Pancreas (tissue), 10 donors: Measurements from ENCODE around the gene NLRP10. TPM values are rescaled to one million over a fixed set of nuclear protein-coding genes. Genes with fewer than 3 reads are reported as not detected.

ENCODE experiments used
- ATAC-seq, 4 donors: fragments of 200-7000 bp; cut with Tn5 transposase; one replicate each; pipeline versions ENCODE4 v1.8.0 to v1.9.1; 2020; ENCODE audit warnings: mild to moderate bottlenecking in 4 of 4, moderate library complexity in 4 of 4
- DNase-seq, 6 donors: peaks; one replicate each; pipeline ENCODE4 v3.0.0-alpha.2; 2020
- FAIRE-seq: peaks from 2 replicates; lab custom pipeline; 2012; peaks lifted over from hg19 to GRCh38; lab: Jason Lieb, UNC
- H3K27ac ChIP-seq, 4 donors: fragments of 200-600 bp; sonication (generic); 1 replicate in 3 of 4; 2 replicates in 1 of 4; pipeline versions ENCODE4 v1.5.0 to v1.8.0; 2020
- H3K27me3 ChIP-seq, 4 donors: fragments of 200-600 bp; one replicate each; pipeline ENCODE4 v1.8.0; 2021
- H3K36me3 ChIP-seq, 3 donors: fragments of 200-600 bp; sonication (generic) in 1 of 3; one replicate each; pipeline versions ENCODE4 v1.5.0 to v1.8.0; 2020 to 2021
- H3K4me1 ChIP-seq, 3 donors: fragments of 200-600 bp; one replicate each; pipeline ENCODE4 v1.8.0; 2021
- H3K4me3 ChIP-seq, 4 donors: fragments of 200-600 bp; sonication (generic) in 2 of 4; one replicate each; pipeline versions ENCODE4 v1.5.0 to v1.8.0; 2020 to 2021
- H3K9me3 ChIP-seq, 4 donors: fragments of 200-600 bp; one replicate each; pipeline ENCODE4 v1.8.0; 2021
- WGBS, 2 donors: extraction: QIAGEN DNeasy Blood & Tissue Kit; methylation state at CpG; one replicate each; pipeline ENCODE4 v1.1.7; 2013; 5-methylcytosine and 5-hydroxymethylcytosine counted together
- intact Hi-C, 3 donors: fragments of 100-400 bp; cut with DNase I; formaldehyde crosslinking; loops; one replicate each; pipeline versions ENCODE4 v1.11.1 to v1.14.2; 2022
- polyA plus RNA-seq, 2 donors: library from polyadenylated mRNA; stranded (reverse); fragments of 200-250 nt; gene quantifications; one replicate each; pipeline ENCODE4 v1.2.3, GENCODE V29; 2013
- total RNA-seq, 6 donors: library from RNA; stranded (reverse); fragmentation: NEBNext Ultra II Directional in 4 of 6; extraction: Animal tissue kit (Norgen Biotek cat#: 25700) in 4 of 6; gene quantifications; one replicate each; pipeline versions ENCODE4 v1.2.1 to v1.2.4, GENCODE V29; 2021 to 2023
- TF ChIP-seq, protein P1 (sequence below), 4 donors: fragments of 200-600 bp; sonication (generic) in 3 of 4; IDR thresholded peaks; one replicate each; pipeline versions ENCODE4 v1.5.0 to v1.8.0; 2021; ENCODE audit warnings: antibody characterized with exemption in 4 of 4
- donor health status: healthy with polysubstance abuse.
- donor health status: DM: no; HTN: no; CAD: no; lungs with moderate emphysema.
- donor health status: DM: no; HTN: no; CAD: no.
- donor health status: control.
- donor health status: control.
- donor health status: Bipolar disorder and iron deficiency.
- donor health status: DM: yes; HTN: yes; CAD: no.
- donor health status: DM: no; HTN: no; CAD: no.
- donor health status: DM: no; HTN: no; CAD: no.
- donor health status: DM: yes; HTN: yes; CAD: no.

The NLRP10 gene
- total and polyA plus RNA-seq, 8 donors, result 0.05 TPM; not detected in 7

DNA sequence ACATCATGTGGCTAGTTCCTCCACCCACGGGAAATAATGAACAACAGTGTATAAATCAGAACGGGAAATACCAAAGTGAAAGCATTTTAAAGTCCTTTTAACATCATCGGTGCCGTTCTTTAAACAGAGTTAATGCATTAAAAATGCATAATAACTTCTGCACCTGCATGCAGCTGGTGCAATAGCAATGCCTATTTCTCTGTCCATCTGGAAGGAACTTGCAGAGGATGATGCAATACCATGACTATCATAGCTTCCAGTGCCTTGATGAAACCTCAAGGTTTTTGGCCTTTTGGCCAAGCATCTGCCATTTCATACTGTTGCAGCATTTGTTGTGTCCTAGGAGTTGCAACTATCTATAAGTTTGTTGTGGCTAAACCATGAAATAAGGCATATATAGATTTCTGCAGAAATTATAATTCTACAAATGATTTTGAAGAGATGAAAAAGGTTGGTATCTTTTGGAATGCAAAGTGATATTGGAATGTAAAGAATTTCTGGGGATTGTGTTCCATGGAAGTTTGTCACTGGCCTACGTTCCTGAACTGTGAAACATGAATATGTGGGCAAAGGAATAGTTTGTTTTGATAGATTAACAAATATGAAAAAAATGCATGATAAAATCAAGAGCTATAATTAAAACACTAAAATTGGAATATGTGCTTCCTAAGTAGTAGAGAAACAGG lies 12.1 kb upstream of the NLRP10 start:
- Histone ChIP-seq H3K4me1 (peaks cover 5 to 13% (median 8%) of the 10 kb centered on the region in 3 donors), H3K27me3 (no peaks in the 10 kb centered on the region), H3K4me3 (no peak overlapping the region), H3K27ac (no peak overlapping the region), H3K9me3 (no peaks in the 10 kb centered on the region), H3K36me3 (no peaks in the 10 kb centered on the region)
- ATAC-seq (no peak), DNase-seq (no peak), FAIRE-seq (no peak)
- TF ChIP-seq, protein P1, sequence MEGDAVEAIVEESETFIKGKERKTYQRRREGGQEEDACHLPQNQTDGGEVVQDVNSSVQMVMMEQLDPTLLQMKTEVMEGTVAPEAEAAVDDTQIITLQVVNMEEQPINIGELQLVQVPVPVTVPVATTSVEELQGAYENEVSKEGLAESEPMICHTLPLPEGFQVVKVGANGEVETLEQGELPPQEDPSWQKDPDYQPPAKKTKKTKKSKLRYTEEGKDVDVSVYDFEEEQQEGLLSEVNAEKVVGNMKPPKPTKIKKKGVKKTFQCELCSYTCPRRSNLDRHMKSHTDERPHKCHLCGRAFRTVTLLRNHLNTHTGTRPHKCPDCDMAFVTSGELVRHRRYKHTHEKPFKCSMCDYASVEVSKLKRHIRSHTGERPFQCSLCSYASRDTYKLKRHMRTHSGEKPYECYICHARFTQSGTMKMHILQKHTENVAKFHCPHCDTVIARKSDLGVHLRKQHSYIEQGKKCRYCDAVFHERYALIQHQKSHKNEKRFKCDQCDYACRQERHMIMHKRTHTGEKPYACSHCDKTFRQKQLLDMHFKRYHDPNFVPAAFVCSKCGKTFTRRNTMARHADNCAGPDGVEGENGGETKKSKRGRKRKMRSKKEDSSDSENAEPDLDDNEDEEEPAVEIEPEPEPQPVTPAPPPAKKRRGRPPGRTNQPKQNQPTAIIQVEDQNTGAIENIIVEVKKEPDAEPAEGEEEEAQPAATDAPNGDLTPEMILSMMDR (IDR thresholded peaks at IDR 0.05), result no peak
- WGBS, 2 donors, result 66 to 69% methylated on average over 5 of the region's 5 CpGs
- intact Hi-C loops, result no loop called here

DNA sequence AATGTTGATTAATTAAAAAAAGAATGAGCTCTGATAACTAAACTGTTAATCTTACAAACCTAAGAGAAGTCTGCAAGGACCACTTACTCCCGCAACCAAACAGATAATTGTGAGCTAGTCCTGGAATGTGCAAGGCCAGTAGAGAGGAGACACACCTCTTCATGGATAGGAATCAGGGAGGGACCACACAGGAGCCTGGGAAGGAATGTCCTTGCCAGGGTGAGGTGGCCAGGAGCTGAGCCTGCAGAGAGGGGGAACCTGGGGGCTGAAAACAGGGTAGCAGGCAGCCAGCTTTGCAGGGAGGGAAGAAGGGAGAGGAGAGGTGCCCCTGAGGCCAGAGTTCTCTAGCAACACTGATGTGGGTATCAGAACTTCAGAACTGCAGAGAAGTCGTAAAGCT lies 9.4 kb upstream of the NLRP10 start:
- FAIRE-seq (no peak), ATAC-seq (no peak), DNase-seq (no peak)
- TF ChIP-seq, protein P1 (IDR thresholded peaks at IDR 0.05), result no peak
- Histone ChIP-seq H3K4me3 (no peak overlapping the region), H3K4me1 (no peaks in the 10 kb centered on the region), H3K9me3 (no peaks in the 10 kb centered on the region), H3K27ac (no peak overlapping the region), H3K27me3 (no peaks in the 10 kb centered on the region), H3K36me3 (no peaks in the 10 kb centered on the region)
- WGBS, 2 donors, result 88 to 90% methylated on average over 2 of the region's 2 CpGs
- intact Hi-C loops, result no loop called here

GRCh38 chr11:7973011-7973410 lies 7.8 kb upstream of the NLRP10 start:
- H3K27me3 ChIP-seq, result no peaks in the 10 kb centered on the region
- H3K27ac ChIP-seq, result no peak overlapping the region
- intact Hi-C loops, result no loop called here
- H3K4me1 ChIP-seq, result no peaks in the 10 kb centered on the region
- no peak for FAIRE-seq
- ATAC-seq, result no peak
- TF ChIP-seq, protein P1 (IDR thresholded peaks at IDR 0.05), result no peak
- H3K4me3 ChIP-seq, result no peak overlapping the region
- H3K9me3 ChIP-seq, result no peaks in the 10 kb centered on the region
- no peak for DNase-seq
- H3K36me3 ChIP-seq, result no peaks in the 10 kb centered on the region
- WGBS, 2 donors, result 80 to 87% methylated on average over 5 of the region's 5 CpGs

- ATAC-seq (no peak), FAIRE-seq (no peak), DNase-seq (no peak)
- Histone ChIP-seq H3K36me3 (no peaks in the 10 kb centered on the region), H3K4me3 (no peak overlapping the region), H3K9me3 (no peaks in the 10 kb centered on the region), H3K27ac (no peak overlapping the region), H3K27me3 (no peaks in the 10 kb centered on the region), H3K4me1 (no peaks in the 10 kb centered on the region)
- TF ChIP-seq, protein P1 (IDR thresholded peaks at IDR 0.05), result no peak
- intact Hi-C loops, result no loop called here
Observed at GRCh38 chr11:7971846-7972245, 6.6 kb upstream of the NLRP10 start.
